ENCODE results near the gene TMC8.

The TMC8 gene

DNA sequence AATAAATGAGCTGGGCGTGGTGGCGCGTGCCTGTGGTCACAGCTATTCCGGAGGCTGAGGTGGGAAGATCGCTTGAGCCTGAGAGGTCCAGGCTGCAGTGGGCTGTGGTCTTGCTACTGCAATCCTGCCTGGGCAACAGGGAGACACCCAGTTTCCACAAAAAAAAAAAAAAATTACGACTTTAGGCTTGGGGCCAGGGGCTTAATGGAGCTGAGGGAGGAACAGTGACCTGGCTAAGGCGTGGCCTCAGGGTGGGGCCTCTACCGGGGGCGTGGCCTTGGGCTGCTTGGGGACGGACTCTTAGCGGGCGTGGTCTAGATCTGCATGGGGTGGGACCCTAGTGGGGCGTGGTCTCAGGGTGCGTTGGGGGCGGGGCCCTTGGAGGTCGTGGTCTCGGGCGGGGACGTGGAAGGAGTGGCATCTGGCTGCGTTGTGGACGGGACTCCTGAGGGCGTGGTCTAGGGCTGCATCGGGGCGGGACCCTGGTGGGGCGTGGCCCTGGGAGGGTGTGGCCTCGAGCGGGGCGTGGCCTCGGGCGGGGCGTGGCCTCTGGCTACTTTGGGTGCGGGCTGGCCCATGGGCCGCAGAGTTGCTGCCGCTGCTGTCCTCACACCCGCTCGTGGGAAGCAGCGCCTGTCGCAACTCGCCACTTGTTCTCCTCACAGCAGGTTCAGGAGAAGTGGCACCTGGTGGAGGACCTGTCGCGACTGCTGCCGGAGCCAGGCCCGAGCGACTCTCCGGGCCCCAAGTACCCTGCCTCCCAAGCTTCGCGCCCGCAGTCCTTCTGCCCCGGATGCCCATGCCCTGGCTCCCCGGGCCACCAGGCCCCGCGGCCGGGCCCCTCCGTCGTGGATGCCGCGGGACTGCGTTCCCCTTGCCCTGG is 9.8 kb downstream of the TMC8 start:
- peak; percentile 8 for DNase-seq (ENCODE audit: extremely low read depth, low read depth)
- TF ChIP-seq, protein P1, sequence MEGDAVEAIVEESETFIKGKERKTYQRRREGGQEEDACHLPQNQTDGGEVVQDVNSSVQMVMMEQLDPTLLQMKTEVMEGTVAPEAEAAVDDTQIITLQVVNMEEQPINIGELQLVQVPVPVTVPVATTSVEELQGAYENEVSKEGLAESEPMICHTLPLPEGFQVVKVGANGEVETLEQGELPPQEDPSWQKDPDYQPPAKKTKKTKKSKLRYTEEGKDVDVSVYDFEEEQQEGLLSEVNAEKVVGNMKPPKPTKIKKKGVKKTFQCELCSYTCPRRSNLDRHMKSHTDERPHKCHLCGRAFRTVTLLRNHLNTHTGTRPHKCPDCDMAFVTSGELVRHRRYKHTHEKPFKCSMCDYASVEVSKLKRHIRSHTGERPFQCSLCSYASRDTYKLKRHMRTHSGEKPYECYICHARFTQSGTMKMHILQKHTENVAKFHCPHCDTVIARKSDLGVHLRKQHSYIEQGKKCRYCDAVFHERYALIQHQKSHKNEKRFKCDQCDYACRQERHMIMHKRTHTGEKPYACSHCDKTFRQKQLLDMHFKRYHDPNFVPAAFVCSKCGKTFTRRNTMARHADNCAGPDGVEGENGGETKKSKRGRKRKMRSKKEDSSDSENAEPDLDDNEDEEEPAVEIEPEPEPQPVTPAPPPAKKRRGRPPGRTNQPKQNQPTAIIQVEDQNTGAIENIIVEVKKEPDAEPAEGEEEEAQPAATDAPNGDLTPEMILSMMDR (IDR thresholded peaks at IDR 0.05; ENCODE audit: low read depth, low read length) = no peak

DNA sequence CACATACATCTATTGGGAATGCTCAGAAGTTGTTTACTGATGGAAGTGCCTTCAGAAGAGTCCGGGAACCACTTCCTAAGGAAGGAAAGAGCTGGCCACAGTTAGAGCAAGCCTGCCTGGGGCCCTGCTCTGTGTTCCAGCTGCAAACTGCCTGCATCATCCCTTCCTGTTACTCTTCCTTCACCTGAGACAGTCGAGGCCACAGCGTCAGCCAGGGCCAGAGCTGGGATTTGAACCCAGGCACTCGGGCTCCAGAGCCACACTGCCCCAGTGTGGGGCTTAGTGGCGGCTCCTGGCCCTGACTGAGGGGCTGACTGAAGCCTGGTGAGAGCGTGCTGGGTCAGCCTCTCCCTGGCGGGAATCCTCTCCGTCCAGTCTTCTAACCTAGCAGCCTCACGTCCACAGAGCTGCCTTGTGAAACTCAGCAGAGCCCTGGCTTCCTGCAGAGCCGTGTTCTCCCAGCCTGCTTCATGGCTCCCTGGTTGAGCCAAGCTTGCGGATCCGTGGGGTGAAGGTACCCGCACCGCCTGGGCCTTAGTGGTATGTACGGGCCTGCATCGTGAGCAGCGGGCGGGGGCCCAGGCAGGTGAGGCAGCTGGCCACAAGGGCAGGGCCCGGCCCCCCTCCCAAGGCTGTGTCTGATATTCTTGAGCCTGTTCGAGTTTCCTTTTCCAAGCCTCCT is 11.0 kb downstream of the TMC8 start:
- TF ChIP-seq, protein P1 (IDR thresholded peaks at IDR 0.05; ENCODE audit: low read depth, low read length) = no peak
- no peak for DNase-seq (ENCODE audit: extremely low read depth, low read depth)

DNA sequence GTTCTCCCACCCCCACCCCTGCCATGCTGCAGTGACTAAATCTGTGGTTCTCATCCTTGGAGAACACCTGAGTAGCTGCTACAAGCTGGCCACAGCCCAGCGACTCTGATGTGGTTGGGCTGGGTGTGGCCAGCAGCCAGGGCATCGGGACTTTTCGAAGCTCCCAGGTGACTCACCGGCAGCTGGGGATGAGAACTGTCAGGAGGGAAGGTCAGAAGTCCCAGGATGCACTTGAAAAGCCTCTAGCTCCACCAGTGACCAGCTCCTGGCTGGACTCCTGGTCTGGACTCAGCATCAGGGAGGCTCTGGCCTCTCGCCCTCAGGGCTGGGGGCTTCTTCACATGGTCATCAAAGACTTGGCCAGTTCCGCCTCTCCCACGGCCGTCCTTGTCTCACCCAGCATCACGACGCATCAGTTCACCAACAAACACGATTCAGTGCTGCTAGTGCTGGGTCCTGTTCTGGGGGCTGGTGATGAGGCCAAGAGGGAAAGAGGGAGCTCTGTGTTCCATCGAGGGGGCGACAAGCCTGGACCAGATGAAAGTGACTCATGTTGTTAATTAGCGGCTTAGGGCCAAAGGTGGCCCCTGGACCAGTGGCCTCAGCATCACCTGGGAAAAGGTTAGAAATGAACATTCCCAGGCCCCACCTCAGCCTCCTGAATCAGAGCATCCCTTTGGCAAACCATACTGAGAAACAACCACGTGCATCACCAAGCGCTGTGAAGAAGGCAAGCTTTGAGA is 11.7 kb downstream of the TMC8 start:
- DNase-seq (ENCODE audit: extremely low read depth, low read depth) = no peak
- TF ChIP-seq, protein P1 (IDR thresholded peaks at IDR 0.05; ENCODE audit: low read depth, low read length) = no peak

DNA sequence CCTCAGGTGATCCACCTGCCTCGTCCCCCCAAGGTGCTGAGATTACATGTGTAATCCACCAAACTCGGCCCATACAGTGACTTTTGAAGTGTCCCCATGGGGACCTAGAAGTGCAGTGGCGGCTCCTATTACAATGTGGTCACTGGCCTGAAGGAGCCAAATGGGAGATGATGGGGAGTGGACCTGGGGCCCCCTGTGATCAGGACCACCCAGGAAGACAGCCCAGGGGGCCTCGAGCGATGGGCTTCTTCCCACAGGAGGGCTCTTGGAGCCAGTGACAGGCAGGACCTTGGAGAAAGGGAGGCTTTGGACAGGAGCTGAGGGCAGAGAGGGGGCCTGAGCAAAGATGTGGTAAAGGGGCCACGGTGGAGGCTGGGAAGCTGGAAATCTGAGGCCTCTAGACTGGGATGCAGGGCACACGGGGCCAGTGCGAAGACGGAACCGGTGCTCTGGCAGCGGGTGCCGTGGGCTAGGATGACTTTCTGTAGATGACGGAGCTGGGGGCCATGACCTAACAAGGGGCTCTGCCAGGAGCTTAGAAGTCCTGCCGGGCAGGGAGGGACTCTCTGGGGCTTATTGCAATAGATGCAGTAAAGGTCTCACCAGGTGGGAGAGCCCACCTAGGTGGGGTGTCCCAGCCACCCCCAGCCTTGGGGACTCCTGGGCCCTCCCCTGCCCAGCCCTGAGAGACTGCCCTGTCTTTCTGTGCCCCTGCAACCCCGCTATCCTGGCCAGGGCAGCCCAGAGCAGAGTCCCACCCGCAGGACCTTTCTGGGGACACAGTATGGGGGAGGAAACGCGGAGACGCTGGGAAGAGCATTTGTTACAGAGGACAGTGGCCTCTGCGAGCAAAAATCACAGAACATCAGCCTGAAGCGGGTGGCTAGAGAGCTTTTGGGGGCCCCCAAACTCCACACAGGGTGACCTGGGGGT is 12.9 kb downstream of the TMC8 start:
- no peak for DNase-seq (ENCODE audit: extremely low read depth, low read depth)
- TF ChIP-seq, protein P1 (IDR thresholded peaks at IDR 0.05; ENCODE audit: low read depth, low read length) = no peak

DNA sequence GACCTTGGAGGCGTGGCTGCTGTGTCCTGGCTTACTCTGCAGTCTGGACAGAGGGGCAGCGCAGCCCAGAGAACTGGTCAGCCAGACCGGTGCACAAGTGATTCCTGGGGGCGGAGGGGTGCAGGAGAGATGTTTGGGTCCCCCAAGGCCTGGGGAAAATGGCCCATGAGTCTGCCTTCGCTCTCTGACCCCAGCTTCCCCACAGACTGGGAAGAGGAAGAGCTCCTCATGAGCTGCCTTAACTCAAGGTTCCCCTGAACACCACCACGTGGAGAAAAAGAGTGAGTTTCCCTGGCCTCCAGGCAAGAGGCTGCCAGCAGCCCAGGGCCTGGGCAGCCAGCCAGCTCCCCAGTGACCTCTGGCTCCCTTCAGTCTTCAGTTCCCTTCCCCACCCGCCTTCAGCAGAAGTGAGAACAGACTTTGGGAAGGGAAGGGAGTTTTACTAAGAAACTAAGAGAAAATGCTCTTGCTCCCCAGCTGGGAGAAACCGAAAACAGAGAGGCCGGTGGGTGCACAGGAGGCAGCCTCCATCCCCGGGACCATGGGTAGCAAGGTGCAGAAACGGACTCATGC is 13.7 kb downstream of the TMC8 start:
- DNase-seq (ENCODE audit: extremely low read depth, low read depth) = peak; percentile 67
- TF ChIP-seq, protein P1 (IDR thresholded peaks at IDR 0.05; ENCODE audit: low read depth, low read length) = peak; percentile 4

Data from AG09319 (cell line).